GM12874 (cell line): ENCODE data around the gene LGALS16.

Experiments
- TF ChIP-seq, protein P1 (sequence below): IDR thresholded peaks from 2 replicates; pipeline ENCODE4 v1.5.1; 2011; ENCODE audit warnings: low read depth, mild to moderate bottlenecking, control low read depth, low read length, moderate library complexity; ENCODE audit not compliant: insufficient read depth

The LGALS16 gene

DNA sequence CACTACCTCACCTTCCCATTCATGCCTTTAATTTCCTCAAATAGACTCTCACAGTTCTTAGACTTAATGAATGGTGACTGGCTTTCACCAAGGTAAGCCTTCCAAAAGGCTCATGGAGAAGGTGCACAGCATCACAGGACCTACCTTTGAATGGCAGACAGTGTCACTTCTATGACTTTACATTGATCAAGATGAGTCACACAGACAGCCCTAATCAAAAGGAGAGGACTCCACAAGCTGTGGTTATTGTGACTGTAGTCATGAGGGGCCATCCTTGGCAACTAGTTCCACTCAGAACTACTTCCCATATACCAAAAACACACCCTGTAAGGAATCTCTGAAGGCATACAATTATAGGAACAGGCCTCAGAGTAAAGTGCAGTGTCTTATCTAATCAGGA lies 5.9 kb downstream of the LGALS16 start:
- TF ChIP-seq, protein P1, sequence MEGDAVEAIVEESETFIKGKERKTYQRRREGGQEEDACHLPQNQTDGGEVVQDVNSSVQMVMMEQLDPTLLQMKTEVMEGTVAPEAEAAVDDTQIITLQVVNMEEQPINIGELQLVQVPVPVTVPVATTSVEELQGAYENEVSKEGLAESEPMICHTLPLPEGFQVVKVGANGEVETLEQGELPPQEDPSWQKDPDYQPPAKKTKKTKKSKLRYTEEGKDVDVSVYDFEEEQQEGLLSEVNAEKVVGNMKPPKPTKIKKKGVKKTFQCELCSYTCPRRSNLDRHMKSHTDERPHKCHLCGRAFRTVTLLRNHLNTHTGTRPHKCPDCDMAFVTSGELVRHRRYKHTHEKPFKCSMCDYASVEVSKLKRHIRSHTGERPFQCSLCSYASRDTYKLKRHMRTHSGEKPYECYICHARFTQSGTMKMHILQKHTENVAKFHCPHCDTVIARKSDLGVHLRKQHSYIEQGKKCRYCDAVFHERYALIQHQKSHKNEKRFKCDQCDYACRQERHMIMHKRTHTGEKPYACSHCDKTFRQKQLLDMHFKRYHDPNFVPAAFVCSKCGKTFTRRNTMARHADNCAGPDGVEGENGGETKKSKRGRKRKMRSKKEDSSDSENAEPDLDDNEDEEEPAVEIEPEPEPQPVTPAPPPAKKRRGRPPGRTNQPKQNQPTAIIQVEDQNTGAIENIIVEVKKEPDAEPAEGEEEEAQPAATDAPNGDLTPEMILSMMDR: no peak

DNA sequence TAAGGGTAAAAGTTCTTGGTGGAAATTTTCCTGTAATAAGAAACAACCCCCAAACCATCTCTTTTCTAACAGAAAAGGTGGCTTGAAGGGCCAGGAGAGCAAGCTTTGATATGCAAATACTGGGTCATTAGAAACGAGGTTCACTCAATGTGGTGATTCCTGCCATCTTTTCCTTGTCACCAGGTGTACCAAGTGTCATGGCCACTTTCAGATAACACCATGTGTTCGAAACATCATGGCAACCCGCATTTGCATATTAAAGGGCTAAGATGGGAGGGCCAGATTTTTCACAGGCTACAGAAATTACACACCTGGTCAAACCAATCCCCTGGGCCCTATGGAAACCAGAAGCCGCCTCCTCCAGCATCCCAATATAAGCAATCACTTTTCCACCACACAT lies 15.3 kb downstream of the LGALS16 start:
- TF ChIP-seq, protein P1: no peak

DNA sequence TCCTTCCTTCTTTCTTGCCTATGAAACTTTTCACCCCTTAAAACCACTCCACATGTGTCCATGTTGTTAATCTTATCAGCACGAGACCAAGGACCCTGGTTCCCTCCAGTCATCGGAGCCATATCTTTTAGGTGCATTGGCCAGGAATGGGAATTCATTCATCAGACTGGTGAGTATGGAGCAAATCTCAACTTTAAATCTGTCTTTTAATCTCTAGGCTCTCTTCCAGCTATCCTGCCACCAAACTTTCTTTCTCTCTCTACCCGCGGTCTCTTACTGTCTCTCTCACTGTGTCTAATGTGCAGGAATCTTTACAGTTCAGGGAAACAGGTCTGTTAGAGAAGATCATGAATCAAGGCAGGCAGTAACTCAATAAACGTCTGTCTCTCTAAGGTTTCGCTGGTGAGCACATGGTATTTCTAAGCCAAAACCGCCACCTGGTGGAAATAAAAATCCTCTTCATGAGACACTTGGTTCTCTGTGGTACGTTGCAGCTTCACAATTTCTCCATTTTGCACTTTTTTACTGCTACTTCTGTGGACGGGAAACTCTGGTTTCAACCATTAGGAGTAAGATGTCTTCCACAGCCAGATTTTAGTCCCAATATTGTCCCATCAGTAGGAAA lies 16.1 kb downstream of the LGALS16 start:
- TF ChIP-seq, protein P1: peak; percentile 44; the same call in 1 of the 2 replicates

DNA sequence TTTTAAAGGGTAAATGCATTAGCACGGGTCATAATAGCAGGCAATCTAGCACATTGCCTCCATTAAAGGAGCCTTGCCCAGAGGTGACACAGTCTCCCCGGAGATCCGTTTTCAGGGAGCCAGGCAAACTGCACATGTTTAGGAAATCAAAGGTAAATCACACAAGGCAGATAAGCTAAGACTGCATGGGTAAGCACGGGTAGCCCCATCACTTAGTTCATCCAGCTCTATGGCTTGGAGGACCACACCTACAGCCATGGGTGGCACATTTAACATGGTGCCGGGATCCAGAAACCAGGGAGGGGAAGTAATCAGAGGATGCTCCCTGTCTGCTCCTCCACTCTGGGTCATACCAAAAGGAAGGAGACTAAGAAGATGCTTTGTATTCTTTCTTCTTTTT lies 16.8 kb downstream of the LGALS16 start:
- TF ChIP-seq, protein P1: no peak

DNA sequence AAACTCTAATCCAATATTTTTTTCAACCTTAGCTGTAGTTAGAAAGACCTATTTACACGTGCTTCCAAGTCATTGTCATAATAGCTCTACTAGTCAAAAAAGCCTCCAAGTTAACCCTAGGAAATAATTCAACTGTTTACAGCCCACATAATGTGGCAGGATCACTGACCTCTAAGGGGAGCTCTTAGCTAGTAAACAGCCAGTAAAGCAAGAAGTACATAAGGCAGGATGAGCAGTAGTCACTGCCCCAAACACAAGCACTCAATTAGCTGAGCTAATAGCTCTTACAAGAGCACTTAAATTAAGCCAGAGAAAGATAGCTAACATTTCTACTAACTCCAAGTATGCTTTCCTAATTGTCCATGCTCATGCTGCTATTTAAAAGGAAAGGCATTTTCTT lies 18.1 kb downstream of the LGALS16 start:
- TF ChIP-seq, protein P1: peak; percentile 35; the same call in 1 of the 2 replicates

DNA sequence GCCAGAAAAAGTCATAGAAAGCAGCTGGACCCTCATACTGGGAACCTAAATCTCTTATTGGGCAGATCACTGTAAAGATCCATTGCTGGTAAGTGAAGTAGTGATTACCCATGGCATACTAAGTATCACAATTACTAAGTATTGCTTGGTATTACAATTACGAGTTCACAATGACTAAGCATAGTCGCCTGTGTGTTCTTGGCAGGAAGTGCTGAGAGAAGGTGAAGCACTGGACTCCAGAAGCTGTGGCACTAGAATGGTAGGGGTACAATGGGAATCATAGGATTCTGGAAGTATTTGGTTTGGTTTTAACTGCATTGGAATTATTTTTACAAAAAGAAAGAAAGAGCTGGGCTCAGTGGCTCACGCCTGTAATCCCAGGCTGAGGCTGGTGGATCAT lies 20.3 kb downstream of the LGALS16 start:
- TF ChIP-seq, protein P1: no peak

DNA sequence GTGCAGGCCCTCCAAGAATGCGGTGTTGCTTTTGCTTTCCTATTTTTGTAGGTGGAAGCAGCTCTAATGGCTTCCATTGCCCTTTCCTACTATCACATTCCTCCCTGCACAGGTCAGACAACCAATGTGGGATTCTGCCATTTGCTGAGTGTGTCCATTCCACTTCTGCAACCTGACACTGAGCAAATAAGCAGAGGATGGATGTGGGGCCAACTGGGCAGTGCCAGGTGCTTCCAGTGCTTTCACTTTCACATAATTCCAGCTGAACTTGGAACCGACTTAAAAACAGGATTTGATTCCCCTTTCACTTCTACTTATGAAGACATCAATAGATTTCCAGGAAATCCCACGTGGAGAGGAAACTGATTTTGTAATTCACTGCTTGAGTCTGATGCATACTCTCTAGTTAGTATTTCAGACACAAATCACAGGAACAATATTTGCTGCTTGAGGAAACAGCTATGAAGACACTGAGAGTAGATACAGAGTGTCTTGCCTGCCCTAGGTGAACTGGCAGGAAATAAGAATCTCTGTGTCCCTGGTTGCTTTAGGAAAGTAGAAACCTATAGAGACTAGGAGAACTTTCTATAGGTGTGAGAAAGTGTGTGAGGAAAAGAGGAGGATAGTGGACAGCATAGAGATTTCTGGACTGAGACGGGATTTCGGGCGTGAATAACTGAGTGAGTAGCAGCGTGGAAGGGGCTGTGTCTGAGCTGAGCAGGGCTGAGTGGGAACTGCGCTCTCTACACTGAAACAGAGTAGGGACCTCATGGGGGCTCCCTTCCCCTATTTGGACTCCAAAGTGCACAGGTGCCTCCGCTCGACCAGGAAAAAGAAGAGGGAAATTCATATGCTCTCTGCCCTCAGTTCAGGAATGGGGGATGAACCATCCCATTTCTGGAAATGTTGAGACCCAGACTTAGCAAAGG lies 22.5 kb downstream of the LGALS16 start:
- TF ChIP-seq, protein P1: no peak
